Endothelial cell (in vitro differentiated cells): ENCODE measurements around the gene HELZ. TPM values are rescaled to one million over a fixed set of nuclear protein-coding genes. Genes with fewer than 3 reads are reported as not detected.

ENCODE experiments used
- DNase-seq: peaks from one replicate; pipeline ENCODE4 v3.0.0; 2021; ENCODE audit warnings: low spot score
- H3K27ac Mint-ChIP-seq: one replicate; pipeline ENCODE4 v1.8.0; 2021; ENCODE audit warnings: mixed read lengths, inconsistent platforms; ENCODE audit not compliant: unreplicated experiment
- H3K27me3 Mint-ChIP-seq: one replicate; pipeline ENCODE4 v1.8.0; 2021; ENCODE audit warnings: mild to moderate bottlenecking, moderate library complexity, mixed read lengths, inconsistent platforms; ENCODE audit not compliant: unreplicated experiment
- H3K36me3 Mint-ChIP-seq: one replicate; pipeline ENCODE4 v1.8.0; 2021; ENCODE audit warnings: mild to moderate bottlenecking, low read depth, mixed read lengths, inconsistent platforms; ENCODE audit not compliant: unreplicated experiment
- H3K4me1 Mint-ChIP-seq: one replicate; pipeline ENCODE4 v1.8.0; 2021; ENCODE audit warnings: mild to moderate bottlenecking, mixed read lengths, inconsistent platforms; ENCODE audit not compliant: unreplicated experiment
- H3K4me3 Mint-ChIP-seq: one replicate; pipeline ENCODE4 v1.8.0; 2021; ENCODE audit warnings: mild to moderate bottlenecking, mixed read lengths, inconsistent platforms; ENCODE audit not compliant: unreplicated experiment
- H3K9me3 Mint-ChIP-seq: one replicate; pipeline ENCODE4 v1.8.0; 2021; ENCODE audit warnings: mixed read lengths, inconsistent platforms; ENCODE audit not compliant: unreplicated experiment
- total RNA-seq: library from RNA; stranded (reverse); fragmentation: NEBNext Ultra II Directional; extraction: Animal tissue kit (Norgen Biotek cat#: 25700); gene quantifications from one replicate; pipeline ENCODE4 v1.2.1, GENCODE V29; 2021; ENCODE audit not compliant: unreplicated experiment
- TF ChIP-seq, protein P1 (sequence below): fragments of 200-600 bp; sonication (generic); IDR thresholded peaks from one replicate; pipeline ENCODE4 v1.5.0; 2021; ENCODE audit warnings: antibody characterized with exemption; ENCODE audit not compliant: unreplicated experiment

Gene HELZ
- total RNA-seq, 1 donor from 2014 or later: 57.0 TPM

DNA sequence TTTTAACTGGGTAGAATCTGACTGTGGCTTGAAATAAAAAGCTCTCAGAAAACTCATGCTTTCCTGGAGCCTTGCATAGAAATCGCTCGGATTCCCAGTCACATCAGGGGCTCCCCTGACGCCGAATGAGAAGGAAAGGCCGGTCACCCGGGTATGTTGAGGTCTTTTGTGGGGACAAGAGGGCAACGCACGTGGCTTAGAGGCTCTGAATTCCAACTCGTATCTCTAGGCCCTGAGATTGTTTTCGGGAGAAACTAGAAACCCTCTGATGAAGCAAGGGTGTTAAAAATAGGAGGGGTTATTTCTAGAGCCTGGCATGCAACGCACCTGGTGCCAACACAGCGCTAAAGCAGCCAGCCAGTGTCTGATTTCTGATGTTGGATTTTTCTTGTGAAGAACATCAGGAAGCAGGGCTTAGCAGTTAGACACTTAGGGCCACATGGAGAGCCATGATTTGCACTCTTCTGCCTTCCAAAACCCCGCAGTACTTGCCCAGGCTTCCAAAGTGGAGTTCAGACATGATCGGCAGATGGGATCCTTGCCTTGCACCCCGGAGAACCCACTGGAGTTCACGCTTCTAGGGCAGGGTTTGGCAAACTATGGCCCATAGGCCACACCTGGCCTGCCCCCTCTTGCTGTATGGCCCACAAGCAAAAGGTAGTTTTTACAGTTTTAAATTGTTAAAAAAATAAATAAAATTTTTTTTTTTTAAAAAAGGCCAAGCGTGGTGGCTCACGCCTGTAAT lies 188.1 kb downstream of the HELZ start:
- Mint-ChIP-seq H3K4me1 (no peaks in the 10 kb centered on the region), H3K36me3 (peaks cover 8% of the 10 kb centered on the region), H3K27me3 (peaks cover 5% of the 10 kb centered on the region), H3K27ac (no peak overlapping the region), H3K4me3 (no peak overlapping the region), H3K9me3 (no peaks in the 10 kb centered on the region)
- no peak for DNase-seq
- TF ChIP-seq, protein P1, sequence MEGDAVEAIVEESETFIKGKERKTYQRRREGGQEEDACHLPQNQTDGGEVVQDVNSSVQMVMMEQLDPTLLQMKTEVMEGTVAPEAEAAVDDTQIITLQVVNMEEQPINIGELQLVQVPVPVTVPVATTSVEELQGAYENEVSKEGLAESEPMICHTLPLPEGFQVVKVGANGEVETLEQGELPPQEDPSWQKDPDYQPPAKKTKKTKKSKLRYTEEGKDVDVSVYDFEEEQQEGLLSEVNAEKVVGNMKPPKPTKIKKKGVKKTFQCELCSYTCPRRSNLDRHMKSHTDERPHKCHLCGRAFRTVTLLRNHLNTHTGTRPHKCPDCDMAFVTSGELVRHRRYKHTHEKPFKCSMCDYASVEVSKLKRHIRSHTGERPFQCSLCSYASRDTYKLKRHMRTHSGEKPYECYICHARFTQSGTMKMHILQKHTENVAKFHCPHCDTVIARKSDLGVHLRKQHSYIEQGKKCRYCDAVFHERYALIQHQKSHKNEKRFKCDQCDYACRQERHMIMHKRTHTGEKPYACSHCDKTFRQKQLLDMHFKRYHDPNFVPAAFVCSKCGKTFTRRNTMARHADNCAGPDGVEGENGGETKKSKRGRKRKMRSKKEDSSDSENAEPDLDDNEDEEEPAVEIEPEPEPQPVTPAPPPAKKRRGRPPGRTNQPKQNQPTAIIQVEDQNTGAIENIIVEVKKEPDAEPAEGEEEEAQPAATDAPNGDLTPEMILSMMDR: no peak

DNA sequence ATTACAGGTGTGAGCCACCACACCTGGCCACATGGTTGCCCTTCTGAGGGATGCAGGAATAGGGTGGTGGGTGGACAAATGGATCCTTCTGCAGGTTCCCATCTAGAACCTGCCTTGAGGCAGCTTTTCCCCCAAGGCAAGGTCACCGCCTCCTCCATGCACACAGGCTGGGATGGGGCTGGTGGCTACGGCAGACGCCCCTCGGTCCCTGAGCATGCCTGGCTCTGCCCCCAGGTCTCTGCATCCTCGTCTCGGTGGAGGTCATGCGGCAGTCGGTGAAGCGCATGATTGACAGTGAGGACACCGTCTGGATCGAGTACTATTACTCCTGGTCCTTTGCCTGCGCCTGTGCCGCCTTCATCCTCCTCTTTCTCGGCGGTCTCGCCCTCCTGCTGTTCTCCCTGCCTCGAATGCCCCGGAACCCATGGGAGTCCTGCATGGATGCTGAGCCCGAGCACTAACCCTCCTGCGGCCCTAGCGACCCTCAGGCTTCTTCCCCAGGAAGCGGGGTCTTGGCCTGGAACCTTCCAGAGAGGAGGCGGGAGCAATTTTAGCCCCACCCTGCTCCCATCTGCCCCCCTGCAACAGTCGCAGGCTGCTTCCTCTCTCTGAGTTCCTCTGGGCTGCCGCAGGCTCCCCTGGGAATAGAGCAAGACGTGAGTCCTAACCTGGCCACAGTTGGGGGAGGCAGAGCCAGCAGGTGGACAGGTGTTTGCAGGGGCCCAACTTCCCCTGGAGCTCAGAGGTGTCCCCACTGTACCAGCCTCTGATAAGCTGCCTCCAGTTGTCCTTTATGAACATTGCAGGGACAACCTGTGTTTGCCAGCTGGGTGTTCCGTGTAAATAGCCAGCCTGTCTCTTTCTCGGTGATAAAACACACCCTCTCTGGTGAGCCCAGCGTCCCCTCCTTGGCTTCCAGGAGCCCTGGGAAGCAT lies 188.9 kb downstream of the HELZ start:
- no peaks in the 10 kb centered on the region for H3K4me1 Mint-ChIP-seq
- H3K4me3 Mint-ChIP-seq: no peak overlapping the region
- H3K36me3 Mint-ChIP-seq: peaks cover 4% of the 10 kb centered on the region
- H3K27me3 Mint-ChIP-seq: peaks cover 6% of the 10 kb centered on the region
- DNase-seq: no peak
- no peaks in the 10 kb centered on the region for H3K9me3 Mint-ChIP-seq
- TF ChIP-seq, protein P1: no peak
- no peak overlapping the region for H3K27ac Mint-ChIP-seq

DNA sequence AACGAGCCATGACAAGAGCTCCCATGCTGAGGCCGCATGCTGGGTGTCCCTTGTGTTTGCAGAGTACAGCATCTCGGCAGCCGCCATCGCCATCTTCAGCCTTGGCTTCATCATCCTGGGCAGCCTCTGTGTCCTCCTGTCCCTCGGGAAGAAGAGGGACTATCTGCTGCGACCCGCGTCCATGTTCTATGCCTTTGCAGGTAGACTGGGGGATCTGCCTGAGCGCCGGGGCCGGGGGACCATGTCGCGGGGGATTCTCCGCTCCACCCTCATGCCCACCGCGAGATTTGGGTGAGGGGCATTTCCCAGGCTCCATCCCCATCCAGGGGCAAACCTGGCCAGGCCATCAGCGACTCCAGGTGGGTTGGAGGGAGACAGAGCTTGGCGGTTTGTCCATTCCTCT lies 190.0 kb downstream of the HELZ start:
- no peak overlapping the region for H3K27ac Mint-ChIP-seq
- DNase-seq: no peak
- H3K4me3 Mint-ChIP-seq: no peak overlapping the region
- no peaks in the 10 kb centered on the region for H3K4me1 Mint-ChIP-seq
- TF ChIP-seq, protein P1: no peak
- peaks cover 1% of the 10 kb centered on the region for H3K27me3 Mint-ChIP-seq
- H3K36me3 Mint-ChIP-seq: peaks cover 4% of the 10 kb centered on the region
- H3K9me3 Mint-ChIP-seq: no peaks in the 10 kb centered on the region

DNA sequence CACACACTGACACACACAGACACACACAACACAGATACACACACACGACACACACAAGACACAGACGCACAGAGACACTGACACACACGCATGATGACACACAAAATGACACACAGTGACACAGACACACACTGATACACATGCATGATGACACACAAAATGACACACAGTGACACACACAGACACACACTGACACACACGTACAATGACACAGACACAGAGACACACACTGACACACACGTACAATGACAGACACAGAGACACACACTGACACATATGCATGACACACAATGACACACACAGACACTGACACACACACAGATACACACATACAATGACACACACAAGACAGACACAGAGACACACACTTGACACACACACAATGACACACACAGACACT lies 190.4 kb downstream of the HELZ start:
- H3K27ac Mint-ChIP-seq: peak overlapping the region; percentile 0
- no peak overlapping the region for H3K4me3 Mint-ChIP-seq
- H3K36me3 Mint-ChIP-seq: peaks cover 4% of the 10 kb centered on the region
- peaks cover 1% of the 10 kb centered on the region for H3K27me3 Mint-ChIP-seq
- H3K9me3 Mint-ChIP-seq: no peaks in the 10 kb centered on the region
- TF ChIP-seq, protein P1: no peak
- DNase-seq: no peak
- no peaks in the 10 kb centered on the region for H3K4me1 Mint-ChIP-seq
